ENCODE data around the gene TNK1.

DNA sequence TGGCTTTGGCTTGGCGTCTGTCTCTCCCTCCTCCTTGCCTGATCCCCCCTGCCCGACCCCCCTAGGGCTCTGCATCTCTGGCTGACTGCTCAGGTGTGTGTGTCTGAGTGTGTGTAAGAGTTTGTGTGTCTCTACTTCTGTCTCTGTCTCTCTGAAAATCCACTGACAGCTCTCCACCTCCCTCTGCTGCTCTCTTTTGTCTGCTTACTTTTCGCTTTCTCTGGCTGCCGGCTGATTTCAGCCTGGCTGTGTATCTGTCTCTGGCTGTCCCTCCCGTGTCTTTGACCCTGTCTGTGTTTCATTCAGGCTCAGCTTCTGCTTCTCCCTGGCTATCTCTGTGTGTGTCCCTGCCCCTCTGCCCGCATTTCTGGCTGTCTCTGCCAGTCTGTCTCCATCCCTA lies 35.4 kb downstream of the TNK1 start:
- TF ChIP-seq, protein P1, sequence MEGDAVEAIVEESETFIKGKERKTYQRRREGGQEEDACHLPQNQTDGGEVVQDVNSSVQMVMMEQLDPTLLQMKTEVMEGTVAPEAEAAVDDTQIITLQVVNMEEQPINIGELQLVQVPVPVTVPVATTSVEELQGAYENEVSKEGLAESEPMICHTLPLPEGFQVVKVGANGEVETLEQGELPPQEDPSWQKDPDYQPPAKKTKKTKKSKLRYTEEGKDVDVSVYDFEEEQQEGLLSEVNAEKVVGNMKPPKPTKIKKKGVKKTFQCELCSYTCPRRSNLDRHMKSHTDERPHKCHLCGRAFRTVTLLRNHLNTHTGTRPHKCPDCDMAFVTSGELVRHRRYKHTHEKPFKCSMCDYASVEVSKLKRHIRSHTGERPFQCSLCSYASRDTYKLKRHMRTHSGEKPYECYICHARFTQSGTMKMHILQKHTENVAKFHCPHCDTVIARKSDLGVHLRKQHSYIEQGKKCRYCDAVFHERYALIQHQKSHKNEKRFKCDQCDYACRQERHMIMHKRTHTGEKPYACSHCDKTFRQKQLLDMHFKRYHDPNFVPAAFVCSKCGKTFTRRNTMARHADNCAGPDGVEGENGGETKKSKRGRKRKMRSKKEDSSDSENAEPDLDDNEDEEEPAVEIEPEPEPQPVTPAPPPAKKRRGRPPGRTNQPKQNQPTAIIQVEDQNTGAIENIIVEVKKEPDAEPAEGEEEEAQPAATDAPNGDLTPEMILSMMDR (IDR thresholded peaks at IDR 0.05): no peak
- TF ChIP-seq POLR2A (IDR thresholded peaks at IDR 0.05): no peak
